GM18507 (cell line): ENCODE measurements around the gene PAWR.
A peak's percentile ranks its signal among the peaks of the same experiment; 100 is the strongest.

ENCODE experiments used
- DNase-seq: peaks from one replicate; pipeline ENCODE4 v3.0.0; 2011; ENCODE audit warnings: low read depth; ENCODE audit not compliant: insufficient read length; ENCODE audit errors: extremely low spot score
- FAIRE-seq: peaks from 2 replicates; lab custom pipeline; 2011; peaks lifted over from hg19 to GRCh38; lab: Jason Lieb, UNC

Gene PAWR, protein sequence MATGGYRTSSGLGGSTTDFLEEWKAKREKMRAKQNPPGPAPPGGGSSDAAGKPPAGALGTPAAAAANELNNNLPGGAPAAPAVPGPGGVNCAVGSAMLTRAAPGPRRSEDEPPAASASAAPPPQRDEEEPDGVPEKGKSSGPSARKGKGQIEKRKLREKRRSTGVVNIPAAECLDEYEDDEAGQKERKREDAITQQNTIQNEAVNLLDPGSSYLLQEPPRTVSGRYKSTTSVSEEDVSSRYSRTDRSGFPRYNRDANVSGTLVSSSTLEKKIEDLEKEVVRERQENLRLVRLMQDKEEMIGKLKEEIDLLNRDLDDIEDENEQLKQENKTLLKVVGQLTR

GRCh38 chr12:79690638-79691510, at the start of gene PAWR:
PAWR (minus strand) TSS chr12:79690964; CDS start chr12:79690244, 720 bp downstream.
- FAIRE-seq, result peak; percentile 61
- peak; percentile 51 for DNase-seq

- DNase-seq (peak; percentile 8), FAIRE-seq (peak; percentile 84)
Observed at GRCh38 chr12:79737875-79738718, 47.3 kb upstream of the PAWR start.

- DNase-seq (no peak), FAIRE-seq (no peak)
Observed at GRCh38 chr12:79732638-79733037, 41.9 kb upstream of the PAWR start.

GRCh38 chr12:79725987-79726386, 35.2 kb upstream of the PAWR start:
- DNase-seq, result no peak
- FAIRE-seq, result no peak

GRCh38 chr12:79717006-79717405, 26.2 kb upstream of the PAWR start:
- FAIRE-seq (no peak), DNase-seq (no peak)

DNA sequence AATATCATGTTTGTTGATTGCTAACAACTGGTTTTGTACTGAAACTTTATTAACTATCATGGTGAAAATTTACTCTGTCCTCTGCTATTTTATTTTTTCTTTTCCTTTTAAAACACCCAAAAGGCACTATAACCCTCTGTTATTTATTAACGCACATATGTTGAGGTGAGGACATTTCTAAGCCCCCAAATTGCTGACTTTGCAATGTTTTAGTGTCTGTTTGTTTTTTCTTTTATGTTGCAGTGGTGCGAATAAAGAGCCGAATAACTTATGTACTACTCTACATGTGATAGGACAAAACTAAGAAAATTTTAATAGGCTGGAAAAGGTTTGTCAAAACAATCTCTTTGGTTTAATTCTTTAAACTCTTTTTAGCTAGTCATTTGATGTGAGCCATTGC, 24.5 kb upstream of the PAWR start:
- FAIRE-seq, result no peak

DNA sequence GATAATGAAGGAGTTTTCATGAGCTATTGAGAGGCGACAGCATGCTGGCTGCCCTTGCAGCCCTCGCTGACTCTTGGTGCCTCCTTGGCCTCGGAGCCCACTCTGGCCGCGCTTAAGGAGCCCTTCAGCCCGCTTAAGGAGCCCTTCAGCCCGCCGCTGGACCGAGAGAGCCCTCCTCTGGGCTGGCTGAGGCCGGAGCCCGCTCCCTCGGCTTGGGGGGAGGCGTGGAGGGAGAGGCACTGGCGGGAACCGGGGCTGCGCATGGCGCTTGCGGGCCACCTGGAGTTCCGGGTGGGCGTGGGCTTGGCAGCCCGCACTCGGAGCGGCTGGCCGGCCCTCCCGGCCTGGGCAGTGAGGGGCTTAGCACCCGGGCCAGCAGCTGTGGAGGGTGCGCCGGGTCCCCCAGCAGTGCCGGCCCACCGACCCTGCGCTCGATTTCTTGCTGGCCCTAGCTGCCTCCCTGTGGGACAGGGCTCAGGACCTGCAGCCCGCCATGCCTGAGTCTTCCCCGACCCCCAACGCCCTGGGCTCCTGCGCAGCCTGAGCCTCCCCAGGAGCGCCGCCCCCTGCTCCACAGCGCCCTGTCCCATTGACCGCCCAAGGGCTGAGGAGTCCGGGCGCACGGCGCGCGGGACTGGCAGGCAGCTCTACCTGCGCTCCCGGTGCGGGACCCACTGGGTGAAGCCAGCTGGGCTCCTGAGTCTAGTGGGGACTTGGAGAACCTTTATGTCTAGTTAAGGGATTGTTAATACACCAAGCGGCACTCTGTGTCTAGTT, 20.1 kb upstream of the PAWR start:
- DNase-seq, result no peak
- FAIRE-seq, result no peak

More for the DNA sequence above, 24.5 kb upstream of the PAWR start:
- DNase-seq, result no peak

GRCh38 chr12:79707830-79708229, 17.1 kb upstream of the PAWR start:
- no peak for DNase-seq
- no peak for FAIRE-seq

GRCh38 chr12:79706676-79707075, 15.9 kb upstream of the PAWR start:
- FAIRE-seq, result no peak
- DNase-seq, result no peak

DNA sequence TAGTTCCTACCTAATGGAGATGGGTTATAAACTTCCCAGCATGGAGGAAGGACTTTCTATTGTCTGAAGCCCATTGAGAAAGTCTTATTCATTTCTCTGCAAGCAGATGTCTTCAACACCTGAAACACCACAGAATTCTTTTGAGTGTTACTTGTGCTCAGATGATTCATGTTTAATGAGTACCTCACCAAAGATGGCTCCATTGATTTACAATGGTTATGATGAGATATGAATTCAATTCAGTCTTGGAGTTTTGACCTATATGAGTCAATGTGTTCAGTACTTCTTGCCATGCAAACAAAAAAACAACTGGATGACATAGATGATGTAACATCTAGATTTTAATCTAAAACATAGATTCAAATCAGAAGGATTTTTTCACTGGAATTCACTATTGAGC, 15.4 kb upstream of the PAWR start:
- DNase-seq, result no peak
- no peak for FAIRE-seq

DNA sequence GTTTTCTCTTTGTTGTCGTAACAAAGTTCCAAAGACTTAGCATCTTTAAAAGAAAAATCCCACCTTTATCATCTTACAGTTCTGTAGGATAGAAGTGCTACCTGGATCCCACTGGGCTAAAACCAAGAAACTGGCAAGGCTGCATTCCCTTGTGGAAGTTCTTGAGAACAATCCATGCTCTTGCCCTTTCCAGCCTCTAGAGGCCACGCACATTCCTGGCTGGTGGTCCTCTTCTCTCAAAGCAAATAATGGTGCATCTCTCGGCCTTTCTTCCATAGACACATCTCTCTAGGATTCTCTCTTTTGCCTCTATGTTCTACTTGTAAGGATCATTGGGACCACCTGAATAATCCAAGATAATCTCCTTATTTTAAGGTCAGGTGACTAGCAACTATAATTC, 8.2 kb upstream of the PAWR start:
- no peak for FAIRE-seq
- no peak for DNase-seq

- no peak for DNase-seq
Observed at GRCh38 chr12:79696416-79696815, 5.7 kb upstream of the PAWR start.

DNA sequence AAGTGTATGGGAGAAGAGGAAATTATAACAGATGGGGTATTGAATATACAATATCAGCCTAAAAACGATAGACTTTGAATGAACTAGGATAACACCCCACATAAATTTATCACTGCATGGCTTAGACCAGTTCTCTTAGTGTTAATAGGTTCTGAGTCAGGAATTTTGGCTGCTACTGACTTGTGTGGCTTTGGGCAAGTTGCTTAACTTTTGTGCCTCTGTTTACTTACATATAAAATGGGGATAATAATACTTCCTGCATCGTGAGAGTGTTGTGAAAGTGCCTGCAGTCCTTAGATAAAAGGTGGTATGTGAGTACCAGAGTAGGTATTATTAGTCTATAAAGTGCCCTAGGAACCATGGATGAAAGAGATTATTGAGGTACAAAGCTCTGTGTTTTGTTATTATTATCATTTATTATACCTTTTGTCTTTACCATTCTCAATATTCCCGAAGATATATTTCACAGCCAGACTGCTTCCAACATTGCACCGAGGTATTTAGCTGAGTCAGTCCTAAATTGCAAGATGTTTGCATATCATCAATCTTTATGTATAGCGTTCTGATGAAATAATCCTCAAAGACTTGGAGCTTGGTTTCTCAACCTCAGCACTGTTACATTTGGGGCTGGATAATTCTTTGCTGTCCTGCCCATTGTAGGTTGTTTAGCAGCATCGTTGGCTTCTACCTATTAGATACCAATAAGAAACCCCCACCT, 2.3 kb upstream of the PAWR start:
- no peak for DNase-seq
- no peak for FAIRE-seq

More at GRCh38 chr12:79696416-79696815, 5.7 kb upstream of the PAWR start:
- FAIRE-seq, result no peak

DNA sequence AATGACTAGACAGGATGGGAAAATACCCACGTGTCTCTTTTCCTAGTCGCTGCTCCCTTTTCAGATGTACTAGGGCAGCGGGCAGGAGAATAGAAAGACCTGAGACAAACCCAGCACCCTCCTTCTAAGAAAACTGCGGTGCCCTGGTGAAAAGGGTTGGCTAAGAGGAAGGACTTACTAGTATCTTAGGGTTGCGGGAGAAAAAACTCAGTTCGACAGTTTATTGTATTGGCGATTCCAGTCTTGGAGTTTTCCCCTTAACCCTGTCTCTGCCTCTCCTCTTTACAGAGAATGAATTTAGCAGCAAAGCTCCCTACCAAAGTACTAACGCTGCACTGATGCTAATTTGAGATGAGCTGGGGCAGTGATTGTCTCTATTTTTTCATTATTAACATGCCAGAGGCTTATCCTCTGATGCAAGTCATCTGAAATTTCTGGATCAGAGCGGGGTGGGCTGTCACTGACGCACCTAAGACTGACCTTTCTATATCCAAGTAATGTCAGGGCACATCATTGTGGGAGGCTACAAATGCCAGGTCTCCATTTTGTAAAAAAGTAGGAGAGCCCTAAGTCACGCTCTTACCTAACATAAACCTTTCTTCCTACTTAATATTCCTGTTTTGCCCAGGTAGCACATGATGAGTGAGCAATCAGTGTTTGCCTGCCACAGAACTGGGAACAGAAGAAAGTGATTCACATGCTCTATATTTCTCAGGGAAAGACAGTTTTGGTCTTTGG, 916 bp upstream of the PAWR start:
- FAIRE-seq (no peak), DNase-seq (no peak)

- FAIRE-seq (no peak), DNase-seq (no peak)
Observed at GRCh38 chr12:79690142-79690637, 574 bp downstream of the PAWR start.

GRCh38 chr12:79689477-79690141, 1.2 kb downstream of the PAWR start:
- no peak for FAIRE-seq
- no peak for DNase-seq

- DNase-seq, result no peak
Observed at GRCh38 chr12:79689061-79689476, 1.7 kb downstream of the PAWR start.

More at GRCh38 chr12:79689061-79689476, 1.7 kb downstream of the PAWR start:
- no peak for FAIRE-seq
